H1 (cell line): ENCODE results near the gene ALG3. TPM values are rescaled to one million over a fixed set of nuclear protein-coding genes. Genes with fewer than 3 reads are reported as not detected.

ENCODE experiments used
- CTCF ChIA-PET: fragments of 300-600 bp; sonication (Branson Sonifier 250); formaldehyde crosslinking; loops from one replicate; lab custom pipeline; 2021; ENCODE audit not compliant: partially characterized antibody; lab: Charles Lee
- POLR2A ChIA-PET: fragments of 300-600 bp; sonication (Branson Sonifier 250); formaldehyde crosslinking; loops from one replicate; lab custom pipeline; 2021; ENCODE audit warnings: inconsistent platforms; ENCODE audit not compliant: partially characterized antibody; lab: Charles Lee
- DNase-seq, 2 experiments: peaks; one replicate each; pipeline versions ENCODE4 v3.0.0 to v3.0.0-alpha.2; 2010 to 2022; ENCODE audit warnings: low spot score in 2 of 2, low read depth in 1 of 2, mixed read lengths in 1 of 2
- FAIRE-seq: peaks from 2 replicates; lab custom pipeline; 2011; peaks lifted over from hg19 to GRCh38; lab: Jason Lieb, UNC
- H2AFZ ChIP-seq: 2 replicates; pipeline ENCODE4 v1.8.1; 2012; ENCODE audit warnings: low read length, inconsistent platforms
- H2AK5ac ChIP-seq: 2 replicates; pipeline ENCODE4 v1.6.1; 2013; ENCODE audit warnings: low read depth, low read length
- H2BK120ac ChIP-seq: replicated peaks from 2 replicates; pipeline ENCODE3; 2013; ENCODE audit warnings: low read depth, low read length, inconsistent platforms
- H2BK12ac ChIP-seq: 2 replicates; pipeline ENCODE4 v1.6.1; 2013; ENCODE audit warnings: low read depth, low read length
- H2BK15ac ChIP-seq: 2 replicates; pipeline ENCODE4 v1.6.1; 2013; ENCODE audit warnings: low read length
- H2BK20ac ChIP-seq: 2 replicates; pipeline ENCODE4 v1.6.1; 2013; ENCODE audit warnings: low read length
- H2BK5ac ChIP-seq: 2 replicates; pipeline ENCODE4 v1.6.1; 2013; ENCODE audit warnings: low read depth, low read length
- H3K14ac ChIP-seq: 2 replicates; pipeline ENCODE4 v1.6.1; 2013; ENCODE audit warnings: inconsistent platforms; ENCODE audit not compliant: insufficient read length
- H3K18ac ChIP-seq: 2 replicates; pipeline ENCODE4 v1.6.1; 2013; ENCODE audit warnings: low read length; ENCODE audit errors: extremely low read depth
- H3K23ac ChIP-seq: 2 replicates; pipeline ENCODE4 v1.6.1; 2013; ENCODE audit warnings: inconsistent platforms; ENCODE audit not compliant: insufficient read length
- H3K23me2 ChIP-seq: 2 replicates; pipeline ENCODE4 v1.6.1; 2013; ENCODE audit warnings: low read depth, low read length
- H3K27ac ChIP-seq: 2 replicates; pipeline ENCODE4 v1.6.1; 2011; ENCODE audit warnings: low read depth, low read length, inconsistent platforms
- H3K27me3 ChIP-seq, 4 experiments: replicated peaks in 1 of 4; 1 replicate in 1 of 4; 2 replicates in 3 of 4; pipeline versions ENCODE4 v1.6.1 to v1.8.1; 2011 to 2013; ENCODE audit warnings: low read length in 3 of 4, mild to moderate bottlenecking in 3 of 4, inconsistent platforms in 2 of 4, mixed read lengths in 2 of 4, moderate library complexity in 1 of 4; ENCODE audit not compliant: control insufficient read depth in 3 of 4, insufficient read depth in 3 of 4; ENCODE audit errors: extremely low read depth in 1 of 4
- H3K36me3 ChIP-seq, 4 experiments: 2 replicates each; pipeline versions ENCODE4 v1.6.1 to v1.8.1; 2011 to 2013; ENCODE audit warnings: mild to moderate bottlenecking in 4 of 4, low read length in 3 of 4, moderate library complexity in 2 of 4, control low read depth in 1 of 4, inconsistent platforms in 1 of 4; ENCODE audit not compliant: insufficient read depth in 4 of 4, control insufficient read depth in 2 of 4
- H3K4ac ChIP-seq: replicated peaks from 2 replicates; pipeline ENCODE3; 2013; ENCODE audit warnings: low read length, low read depth, mixed read lengths, inconsistent platforms; ENCODE audit not compliant: insufficient read length
- H3K4me1 ChIP-seq, 4 experiments: replicated peaks in 1 of 4; 1 replicate in 1 of 4; 2 replicates in 3 of 4; pipeline versions ENCODE4 v1.6.1 to v1.8.1; 2011 to 2013; ENCODE audit warnings: low read length in 3 of 4, inconsistent platforms in 2 of 4, mixed read lengths in 1 of 4; ENCODE audit not compliant: insufficient read depth in 4 of 4, control insufficient read depth in 3 of 4
- H3K4me2 ChIP-seq, 2 experiments: 2 replicates each; pipeline versions ENCODE4 v1.6.1 to v1.8.1; 2011 to 2013; ENCODE audit warnings: low read depth in 2 of 2, low read length in 2 of 2, control low read depth in 1 of 2, inconsistent platforms in 1 of 2, mild to moderate bottlenecking in 1 of 2; ENCODE audit not compliant: insufficient read depth in 1 of 2
- H3K4me3 ChIP-seq, 4 experiments: fragments of 200-600, 300-600 bp in 1 of 4; sonication (generic), shearing (Covaris generic), sonication (Bioruptor Twin) in 1 of 4; 2 replicates each; pipeline versions ENCODE4 v1.5.1 to v1.8.1; 2011 to 2016; ENCODE audit warnings: low read length in 4 of 4, low read depth in 3 of 4, control low read depth in 2 of 4, inconsistent platforms in 2 of 4, mild to moderate bottlenecking in 2 of 4, mixed read lengths in 1 of 4, moderate library complexity in 1 of 4; ENCODE audit not compliant: insufficient read depth in 2 of 4; ENCODE audit errors: extremely low read depth in 1 of 4
- H3K56ac ChIP-seq: replicated peaks from 2 replicates; pipeline ENCODE3; 2013; ENCODE audit warnings: low read depth, mild to moderate bottlenecking, mixed read lengths, low read length, inconsistent platforms; ENCODE audit not compliant: insufficient read length
- H3K79me1 ChIP-seq: 2 replicates; pipeline ENCODE4 v1.6.1; 2013; ENCODE audit warnings: low read depth, low read length, control low read depth
- H3K79me2 ChIP-seq, 2 experiments: 2 replicates each; pipeline versions ENCODE4 v1.6.1 to v1.8.1; 2012 to 2013; ENCODE audit warnings: low read length in 2 of 2, mild to moderate bottlenecking in 2 of 2, inconsistent platforms in 1 of 2; ENCODE audit not compliant: insufficient read depth in 2 of 2, control insufficient read depth in 1 of 2
- H3K9ac ChIP-seq, 4 experiments: replicated peaks in 1 of 4; 1 replicate in 1 of 4; 2 replicates in 3 of 4; pipeline versions ENCODE4 v1.6.1 to v1.8.1; 2011 to 2013; ENCODE audit warnings: low read depth in 3 of 4, low read length in 3 of 4, control low read depth in 2 of 4, mild to moderate bottlenecking in 2 of 4, moderate library complexity in 2 of 4, inconsistent platforms in 1 of 4; ENCODE audit errors: extremely low read depth in 1 of 4
- H3K9me3 ChIP-seq, 2 experiments: 2 replicates each; pipeline versions ENCODE4 v1.6.1 to v1.8.1; 2012 to 2013; ENCODE audit warnings: mild to moderate bottlenecking in 2 of 2, moderate library complexity in 2 of 2, control low read depth in 1 of 2, inconsistent platforms in 1 of 2, low read depth in 1 of 2, low read length in 1 of 2, mixed read lengths in 1 of 2; ENCODE audit not compliant: insufficient read depth in 2 of 2
- H4K20me1 ChIP-seq, 2 experiments: replicated peaks in 1 of 2; 2 replicates each; pipeline versions ENCODE3 to v1.8.1; 2011 to 2013; ENCODE audit warnings: inconsistent platforms in 2 of 2, low read length in 2 of 2, mild to moderate bottlenecking in 1 of 2; ENCODE audit not compliant: insufficient read depth in 2 of 2, control insufficient read depth in 1 of 2
- H4K5ac ChIP-seq: 2 replicates; pipeline ENCODE4 v1.6.1; 2013; ENCODE audit warnings: low read length, low read depth, mixed read lengths, inconsistent platforms; ENCODE audit not compliant: insufficient read length
- H4K8ac ChIP-seq: 2 replicates; pipeline ENCODE4 v1.8.0; 2013; ENCODE audit warnings: mild to moderate bottlenecking, moderate library complexity, low read length, inconsistent platforms; ENCODE audit not compliant: insufficient read depth; ENCODE audit errors: extremely low read depth
- H4K91ac ChIP-seq: replicated peaks from 2 replicates; pipeline ENCODE3; 2013; ENCODE audit warnings: low read length, mixed read lengths, inconsistent platforms; ENCODE audit not compliant: insufficient read length
- GABPA ChIP-seq: IDR thresholded peaks from 2 replicates; pipeline ENCODE4 v1.6.1; 2011; ENCODE audit warnings: mild to moderate bottlenecking, low read length, moderate library complexity, borderline replicate concordance; ENCODE audit not compliant: insufficient read depth
- RAD21 ChIP-seq, 2 experiments: IDR thresholded peaks in 1 of 2; conservative IDR thresholded peaks in 1 of 2; 2 replicates each; pipeline ENCODE4 v1.6.1; 2011; ENCODE audit warnings: low read depth in 2 of 2, low read length in 2 of 2, improper control_type of control experiment in 1 of 2, inconsistent platforms in 1 of 2, mild to moderate bottlenecking in 1 of 2, moderate library complexity in 1 of 2
- SIN3A ChIP-seq, 2 experiments: IDR thresholded peaks in 1 of 2; conservative IDR thresholded peaks in 1 of 2; 2 replicates each; pipeline ENCODE4 v1.6.1; 2011 to 2012; ENCODE audit warnings: low read length in 2 of 2, improper control_type of control experiment in 1 of 2, low read depth in 1 of 2, mild to moderate bottlenecking in 1 of 2
- SP1 ChIP-seq: IDR thresholded peaks from 2 replicates; pipeline ENCODE4 v1.6.1; 2011; ENCODE audit warnings: low read depth, low read length
- TBP ChIP-seq: IDR thresholded peaks from 2 replicates; pipeline ENCODE4 v1.6.1; 2011; ENCODE audit warnings: low read depth, low read length, improper control_type of control experiment
- TCF12 ChIP-seq: IDR thresholded peaks from 2 replicates; pipeline ENCODE4 v1.6.1; 2011; ENCODE audit warnings: low read depth, mild to moderate bottlenecking, low read length
- WGBS, 2 experiments: shearing (Covaris generic) in 1 of 2; methylation state at CpG; one replicate each; pipeline versions ENCODE4 v1.1.6 to v1.1.7; 2013 to 2015; ENCODE audit warnings: low lambda C conversion rate in 2 of 2, mixed read lengths in 2 of 2, inconsistent platforms in 1 of 2, low coverage in 1 of 2, missing lambda C conversion rate in 1 of 2; ENCODE audit not compliant: insufficient replicate concordance in 2 of 2, insufficient coverage in 1 of 2, insufficient read length in 1 of 2; ENCODE audit errors: extremely low coverage in 1 of 2, missing lambda C conversion rate in 1 of 2; 5-methylcytosine and 5-hydroxymethylcytosine counted together
- polyA plus RNA-seq, 7 experiments: library from polyadenylated mRNA; depleted of rRNA in 3 of 7; stranded (reverse) in 5 of 7; unstranded in 2 of 7; fragments of >200 nt in 5 of 7; fragments of 200-250 nt in 2 of 7; gene quantifications; 1 replicate in 5 of 7; 2 replicates in 1 of 7; 4 replicates in 1 of 7; pipeline versions ENCODE4 v1.2.1 to v1.2.3, GENCODE V29; 2011 to 2013; ENCODE audit warnings: missing spikeins in 2 of 7, mixed read lengths in 2 of 7
- total RNA-seq: library from RNA; stranded (reverse); fragmentation: NEBNext Ultra II Directional; extraction: Animal tissue kit (Norgen Biotek cat#: 25700); gene quantifications from 2 replicates; pipeline ENCODE4 v1.2.1, GENCODE V29; 2021
- TF ChIP-seq, protein P1 (sequence below): IDR thresholded peaks from 2 replicates; pipeline ENCODE4 v1.6.1; 2012; ENCODE audit warnings: inconsistent platforms
- TF ChIP-seq, protein P2 (sequence below), 3 experiments: IDR thresholded peaks; 1 replicate in 2 of 3; 2 replicates in 1 of 3; pipeline versions ENCODE4 v1.5.1 to v1.6.1; 2011; ENCODE audit warnings: low read length in 3 of 3, mild to moderate bottlenecking in 3 of 3, inconsistent platforms in 2 of 3, low read depth in 1 of 3, moderate library complexity in 1 of 3; ENCODE audit not compliant: insufficient read depth in 1 of 3; ENCODE audit errors: control extremely low read depth in 1 of 3

ALG3 gene
- total and polyA plus RNA-seq, 2 of the 8 experiments (the other 6 are each of a cell fraction or from before 2014, with no cell fraction given): 54.6 to 148 TPM

DNA sequence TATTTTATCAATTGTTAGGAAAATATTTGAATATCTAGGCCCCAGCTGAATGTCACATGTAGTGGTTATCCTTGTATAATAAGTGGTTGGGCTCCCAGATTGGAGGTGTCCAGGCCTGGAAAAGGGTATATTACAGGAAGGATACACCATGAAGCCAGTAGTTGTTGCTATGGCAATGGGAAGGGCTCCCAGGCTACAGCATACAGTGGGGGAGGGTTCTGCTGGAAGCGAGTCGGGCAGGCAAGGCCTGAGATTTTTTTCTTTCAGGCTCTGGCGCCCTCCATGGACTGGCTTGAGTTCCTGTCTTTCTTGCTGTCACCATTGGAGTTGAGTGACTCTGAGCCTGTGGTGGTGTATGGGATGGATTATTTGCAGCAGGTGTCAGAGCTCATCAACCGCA is 35.9 kb upstream of the ALG3 start:
- H3K4me2 ChIP-seq: no peak overlapping the region
- no peaks in the 10 kb centered on the region for H3K36me3 ChIP-seq
- DNase-seq: peak in 1 of 2 experiments; percentile 70
- no peak overlapping the region for H3K4ac ChIP-seq
- H2BK20ac ChIP-seq: no peak overlapping the region
- peaks cover 0 to 2% (median 0%) of the 10 kb centered on the region in 4 experiments; a peak in 2 of 7 replicates for H3K4me1 ChIP-seq
- no peak overlapping the region for H3K4me3 ChIP-seq
- no peak overlapping the region for H3K56ac ChIP-seq
- H2AK5ac ChIP-seq: no peak overlapping the region
- no peak overlapping the region for H2BK120ac ChIP-seq
- no peak overlapping the region for H3K27ac ChIP-seq
- no peaks in the 10 kb centered on the region for H3K23me2 ChIP-seq
- H3K14ac ChIP-seq: no peak overlapping the region
- WGBS, 2 experiments: 10% methylated on average over 4 of the region's 4 CpGs; no CpG with 5 or more reads in 1 of the 2 experiments
- ChIA-PET POLR2A (interaction anchor here (1.0 to 1.7 kb wide), 2 partner anchors 35 to 128 kb away, joined by 3 to 4 read pairs; no protein-coding TSS in a partner anchor), CTCF (interaction anchor here (0.6 to 6.0 kb wide), 31 partner anchors 10 to 400 kb away, joined by 3 to 47 read pairs (median 4); partner anchors contain the start of genes ABCF3, CAMK2N2, EEF1AKMT4 and PARL)
- no peaks in the 10 kb centered on the region for H3K79me1 ChIP-seq
- no peak overlapping the region for H3K9ac ChIP-seq
- no peak overlapping the region for H3K23ac ChIP-seq
- no peak overlapping the region for H2BK5ac ChIP-seq
- no peaks in the 10 kb centered on the region for H3K9me3 ChIP-seq
- peak; percentile 82 for FAIRE-seq
- H4K91ac ChIP-seq: no peak overlapping the region
- H3K18ac ChIP-seq: no peak overlapping the region
- H2AFZ ChIP-seq: no peak overlapping the region
- no peak overlapping the region for H2BK15ac ChIP-seq
- H4K8ac ChIP-seq: no peak overlapping the region
- no peaks in the 10 kb centered on the region for H3K27me3 ChIP-seq
- H4K20me1 ChIP-seq: no peaks in the 10 kb centered on the region
- no peak overlapping the region for H4K5ac ChIP-seq
- H3K79me2 ChIP-seq: no peaks in the 10 kb centered on the region
- TF ChIP-seq GABPA (no peak), RAD21 (IDR thresholded peaks at IDR 0.05 in 1 of 2, conservative IDR thresholded peaks at IDR 0.05 in 1 of 2; ENCODE audit: low read depth in 2 of 2, low read length in 2 of 2) (peak; percentile 88 to 94), SP1 (0 out of 2 replicates have a peak, but pooled peaks have one; percentile 37), TCF12 (0 out of 2 replicates have a peak, but pooled peaks have one; percentile 22), TBP (no peak), SIN3A (conservative IDR thresholded peaks at IDR 0.05 in 1 of 2, IDR thresholded peaks at IDR 0.05 in 1 of 2; ENCODE audit: low read depth in 1 of 2, low read length in 2 of 2) (peak; percentile 75 to 81; a peak in 3 of 4 replicates)
- TF ChIP-seq, protein P1, sequence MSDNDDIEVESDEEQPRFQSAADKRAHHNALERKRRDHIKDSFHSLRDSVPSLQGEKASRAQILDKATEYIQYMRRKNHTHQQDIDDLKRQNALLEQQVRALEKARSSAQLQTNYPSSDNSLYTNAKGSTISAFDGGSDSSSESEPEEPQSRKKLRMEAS: 0 out of 2 replicates have a peak, but pooled peaks have one; percentile 22
- TF ChIP-seq, protein P2, sequence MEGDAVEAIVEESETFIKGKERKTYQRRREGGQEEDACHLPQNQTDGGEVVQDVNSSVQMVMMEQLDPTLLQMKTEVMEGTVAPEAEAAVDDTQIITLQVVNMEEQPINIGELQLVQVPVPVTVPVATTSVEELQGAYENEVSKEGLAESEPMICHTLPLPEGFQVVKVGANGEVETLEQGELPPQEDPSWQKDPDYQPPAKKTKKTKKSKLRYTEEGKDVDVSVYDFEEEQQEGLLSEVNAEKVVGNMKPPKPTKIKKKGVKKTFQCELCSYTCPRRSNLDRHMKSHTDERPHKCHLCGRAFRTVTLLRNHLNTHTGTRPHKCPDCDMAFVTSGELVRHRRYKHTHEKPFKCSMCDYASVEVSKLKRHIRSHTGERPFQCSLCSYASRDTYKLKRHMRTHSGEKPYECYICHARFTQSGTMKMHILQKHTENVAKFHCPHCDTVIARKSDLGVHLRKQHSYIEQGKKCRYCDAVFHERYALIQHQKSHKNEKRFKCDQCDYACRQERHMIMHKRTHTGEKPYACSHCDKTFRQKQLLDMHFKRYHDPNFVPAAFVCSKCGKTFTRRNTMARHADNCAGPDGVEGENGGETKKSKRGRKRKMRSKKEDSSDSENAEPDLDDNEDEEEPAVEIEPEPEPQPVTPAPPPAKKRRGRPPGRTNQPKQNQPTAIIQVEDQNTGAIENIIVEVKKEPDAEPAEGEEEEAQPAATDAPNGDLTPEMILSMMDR (IDR thresholded peaks at IDR 0.05; ENCODE audit: control extremely low read depth in 1 of 3, insufficient read depth in 1 of 3, low read depth in 1 of 3, low read length in 3 of 3): peak; percentile 58 to 91 (median 83)
- TF ChIP-seq, all 59 proteins: peak for 6
- no peak overlapping the region for H2BK12ac ChIP-seq
